Measurements from ENCODE around the gene CNOT2.

GRCh38 chr12:70359458-70360197 lies 116.4 kb downstream of the CNOT2 start:
- TF ChIP-seq CTCF (IDR thresholded peaks at IDR 0.05): no peak
- TF ChIP-seq POLR2A (IDR thresholded peaks at IDR 0.05): no peak
